Mesenchymal stem cell (in vitro differentiated cells and primary cell): ENCODE results near the gene MRPS21.

ENCODE experiments used
- DNase-seq: peaks from one replicate; pipeline ENCODE4 v3.0.0-alpha.2; 2013
- H2AFZ ChIP-seq: one replicate; pipeline ENCODE4 v1.6.1; 2013; ENCODE audit warnings: low read depth, mild to moderate bottlenecking, control low read depth, inconsistent platforms, low read length, moderate library complexity
- H2AK5ac ChIP-seq: 2 replicates; pipeline ENCODE4 v1.6.1; 2013; ENCODE audit warnings: low read length, moderate library complexity, mild to moderate bottlenecking, inconsistent platforms; ENCODE audit not compliant: severe bottlenecking
- H2BK120ac ChIP-seq: one replicate; pipeline ENCODE4 v1.6.1; 2013; ENCODE audit warnings: low read depth, mild to moderate bottlenecking, inconsistent platforms, low read length, moderate library complexity
- H2BK12ac ChIP-seq, 2 experiments: one replicate each; pipeline ENCODE4 v1.6.1; 2013; ENCODE audit warnings: inconsistent platforms in 2 of 2, low read length in 2 of 2, mild to moderate bottlenecking in 2 of 2, moderate library complexity in 2 of 2, control low read depth in 1 of 2
- H2BK15ac ChIP-seq: one replicate; pipeline ENCODE4 v1.6.1; 2013; ENCODE audit warnings: mild to moderate bottlenecking, low read depth, inconsistent platforms; ENCODE audit not compliant: poor library complexity, severe bottlenecking
- H2BK5ac ChIP-seq: 2 replicates; pipeline ENCODE4 v1.6.1; 2013; ENCODE audit warnings: low read depth, mild to moderate bottlenecking, low read length, control low read depth, inconsistent platforms; ENCODE audit not compliant: poor library complexity, severe bottlenecking
- H3K14ac ChIP-seq, 2 experiments: one replicate each; pipeline ENCODE4 v1.6.1; 2013; ENCODE audit warnings: inconsistent platforms in 2 of 2, low read length in 2 of 2, control low read depth in 1 of 2, mild to moderate bottlenecking in 1 of 2, moderate library complexity in 1 of 2
- H3K18ac ChIP-seq, 2 experiments: one replicate each; pipeline ENCODE4 v1.6.1; 2013; ENCODE audit warnings: inconsistent platforms in 2 of 2, low read length in 2 of 2, control low read depth in 1 of 2, low read depth in 1 of 2, mild to moderate bottlenecking in 1 of 2
- H3K23ac ChIP-seq, 2 experiments: one replicate each; pipeline ENCODE4 v1.6.1; 2013; ENCODE audit warnings: inconsistent platforms in 2 of 2, low read length in 2 of 2, mild to moderate bottlenecking in 2 of 2, moderate library complexity in 2 of 2, control low read depth in 1 of 2
- H3K27ac ChIP-seq: 2 replicates; pipeline ENCODE4 v1.5.1; 2013; ENCODE audit warnings: mild to moderate bottlenecking, moderate library complexity, low read length, control low read depth, inconsistent platforms; ENCODE audit not compliant: poor library complexity, severe bottlenecking
- H3K27me3 ChIP-seq, 2 experiments: 2 replicates each; pipeline versions ENCODE4 v1.6.1 to v1.7.0; 2013; ENCODE audit warnings: low read length in 2 of 2, mild to moderate bottlenecking in 2 of 2, moderate library complexity in 2 of 2, control low read depth in 1 of 2, inconsistent platforms in 1 of 2; ENCODE audit not compliant: control insufficient read depth in 1 of 2, insufficient read depth in 1 of 2
- H3K36me3 ChIP-seq, 2 experiments: 2 replicates each; pipeline versions ENCODE4 v1.6.1 to v1.7.0; 2013; ENCODE audit warnings: low read length in 2 of 2, control low read depth in 1 of 2, inconsistent platforms in 1 of 2, low read depth in 1 of 2, mild to moderate bottlenecking in 1 of 2; ENCODE audit not compliant: insufficient read depth in 2 of 2, control insufficient read depth in 1 of 2
- H3K4ac ChIP-seq, 2 experiments: one replicate each; pipeline ENCODE4 v1.6.1; 2013; ENCODE audit warnings: inconsistent platforms in 2 of 2, low read length in 2 of 2, mild to moderate bottlenecking in 2 of 2, moderate library complexity in 2 of 2, control low read depth in 1 of 2, low read depth in 1 of 2
- H3K4me1 ChIP-seq: 2 replicates; pipeline ENCODE4 v1.6.1; 2013; ENCODE audit warnings: low read depth, low read length, control low read depth; ENCODE audit not compliant: control insufficient read depth, insufficient read depth
- H3K4me2 ChIP-seq: 2 replicates; pipeline ENCODE4 v1.6.1; 2013; ENCODE audit warnings: low read length, mild to moderate bottlenecking, inconsistent platforms; ENCODE audit not compliant: poor library complexity, severe bottlenecking
- H3K4me3 ChIP-seq, 2 experiments: 2 replicates each; pipeline versions ENCODE4 v1.5.1 to v1.7.0; 2013; ENCODE audit warnings: low read length in 2 of 2, mild to moderate bottlenecking in 2 of 2, control low read depth in 1 of 2, low read depth in 1 of 2; ENCODE audit not compliant: insufficient read depth in 1 of 2
- H3K79me1 ChIP-seq: replicated peaks from 2 replicates; pipeline ENCODE4 v1.6.1; 2013; ENCODE audit warnings: mild to moderate bottlenecking, control low read depth, low read length, inconsistent platforms; ENCODE audit not compliant: poor library complexity, severe bottlenecking
- H3K9ac ChIP-seq: 2 replicates; pipeline ENCODE4 v1.7.0; 2013; ENCODE audit warnings: mild to moderate bottlenecking, low read length, moderate library complexity
- H3K9me3 ChIP-seq: 2 replicates; pipeline ENCODE4 v1.7.0; 2013; ENCODE audit warnings: mild to moderate bottlenecking, low read length; ENCODE audit not compliant: control insufficient read depth
- H4K8ac ChIP-seq: one replicate; pipeline ENCODE4 v1.6.1; 2013; ENCODE audit warnings: inconsistent platforms, mild to moderate bottlenecking, low read length, moderate library complexity
- H4K91ac ChIP-seq: one replicate; pipeline ENCODE4 v1.6.1; 2013; ENCODE audit warnings: mild to moderate bottlenecking, low read length, inconsistent platforms
- WGBS: methylation state at CpG from one replicate; pipeline ENCODE4 v1.1.7; 2013; ENCODE audit warnings: mixed read lengths; 5-methylcytosine and 5-hydroxymethylcytosine counted together

MRPS21 gene

GRCh38 chr1:150320667-150320978 is 27.0 kb downstream of the MRPS21 start:
- H3K4me3 ChIP-seq, result peak overlapping the region in 1 of 2 experiments; percentile 97
- no peak overlapping the region for H3K14ac ChIP-seq
- no peak overlapping the region for H2BK120ac ChIP-seq
- H3K9me3 ChIP-seq, result no peaks in the 10 kb centered on the region
- no peak overlapping the region for H3K27ac ChIP-seq
- H2AK5ac ChIP-seq, result no peak overlapping the region
- H3K9ac ChIP-seq, result peak overlapping the region; percentile 91
- H3K4ac ChIP-seq, result peak overlapping the region in 1 of 2 experiments; percentile 75
- H2BK12ac ChIP-seq, result no peak overlapping the region
- no peaks in the 10 kb centered on the region for H3K27me3 ChIP-seq
- no peak overlapping the region for H2BK15ac ChIP-seq
- H4K91ac ChIP-seq, result no peak overlapping the region
- no peak overlapping the region for H3K23ac ChIP-seq
- whole genome bisulfite sequencing, result 95% methylated on average over 8 of the region's 8 CpGs
- H4K8ac ChIP-seq, result peak overlapping the region; percentile 88
- H2BK5ac ChIP-seq, result no peak overlapping the region
- H3K18ac ChIP-seq, result no peak overlapping the region
- no peak overlapping the region for H3K4me2 ChIP-seq
- peaks cover 5% of the 10 kb centered on the region for H3K79me1 ChIP-seq
- no peak for DNase-seq
- peaks cover 4 to 9% of the 10 kb centered on the region in 2 experiments for H3K36me3 ChIP-seq
- no peak overlapping the region for H2AFZ ChIP-seq
- peaks cover 2% of the 10 kb centered on the region for H3K4me1 ChIP-seq

DNA sequence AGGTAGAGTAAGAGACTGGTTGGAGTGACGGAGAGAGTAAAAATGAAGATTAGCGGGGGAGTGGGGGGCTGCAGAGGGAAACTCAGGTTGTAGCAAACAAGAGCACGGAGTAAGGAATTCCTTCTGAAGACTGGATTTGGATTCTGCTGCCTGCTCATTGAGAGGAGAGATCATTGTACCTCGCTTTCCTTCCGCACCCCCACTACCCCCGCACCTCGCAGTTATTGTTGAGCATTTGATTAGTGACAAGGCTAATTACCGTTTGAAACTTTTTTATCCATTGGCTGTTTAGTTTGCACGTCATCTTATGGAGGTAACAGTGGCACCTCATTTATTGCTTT is 28.1 kb downstream of the MRPS21 start:
- peak overlapping the region; percentile 96 for H4K8ac ChIP-seq
- peaks cover 2% of the 10 kb centered on the region for H3K4me1 ChIP-seq
- WGBS, result 10% methylated on average over 7 of the region's 9 CpGs
- H3K23ac ChIP-seq, result no peak overlapping the region
- no peak overlapping the region for H2AK5ac ChIP-seq
- H2BK120ac ChIP-seq, result no peak overlapping the region
- peaks cover 10% of the 10 kb centered on the region for H3K79me1 ChIP-seq
- no peaks in the 10 kb centered on the region for H3K9me3 ChIP-seq
- H2BK15ac ChIP-seq, result no peak overlapping the region
- H4K91ac ChIP-seq, result no peak overlapping the region
- peak overlapping the region in 1 of 2 experiments; percentile 30 for H3K18ac ChIP-seq
- peak overlapping the region; percentile 91 for H3K9ac ChIP-seq
- no peak overlapping the region for H2AFZ ChIP-seq
- H2BK12ac ChIP-seq, result no peak overlapping the region
- H3K4me3 ChIP-seq, result peak overlapping the region; percentile 96 to 97
- H3K27ac ChIP-seq, result peak overlapping the region; percentile 50
- no peaks in the 10 kb centered on the region for H3K27me3 ChIP-seq
- H3K14ac ChIP-seq, result no peak overlapping the region
- H3K36me3 ChIP-seq, result peaks cover 5 to 21% of the 10 kb centered on the region in 2 experiments
- peak overlapping the region; percentile 93 for H3K4me2 ChIP-seq
- peak overlapping the region in 1 of 2 experiments; percentile 50 for H3K4ac ChIP-seq
- H2BK5ac ChIP-seq, result no peak overlapping the region
- DNase-seq, result no peak

DNA sequence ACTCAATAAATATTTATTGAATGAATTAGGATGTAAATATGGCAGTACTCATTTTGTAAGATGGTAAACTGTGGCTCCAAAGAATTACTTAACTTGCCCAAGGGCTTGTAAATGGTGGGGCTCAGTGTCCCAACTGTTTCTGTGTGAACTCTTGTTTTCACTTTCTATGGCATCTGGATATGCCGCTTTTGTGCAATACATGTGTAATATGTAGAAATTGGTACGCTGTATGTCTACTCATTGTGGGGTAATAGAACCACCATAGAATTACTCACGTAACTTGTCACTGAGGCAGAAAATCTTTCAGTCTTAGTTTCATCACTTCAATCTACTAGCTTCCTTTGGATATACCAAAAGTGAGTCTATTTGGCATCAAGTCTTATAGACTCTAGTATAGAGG is 28.6 kb downstream of the MRPS21 start:
- Histone ChIP-seq H3K4me2 (peak overlapping the region; percentile 49), H2BK12ac (no peak overlapping the region), H2AFZ (no peak overlapping the region), H3K9me3 (no peaks in the 10 kb centered on the region), H3K27me3 (no peaks in the 10 kb centered on the region), H3K27ac (no peak overlapping the region), H3K9ac (peak overlapping the region; percentile 91), H2BK5ac (no peak overlapping the region), H3K4ac (no peak overlapping the region), H3K4me1 (peaks cover 2% of the 10 kb centered on the region), H4K91ac (no peak overlapping the region), H3K14ac (no peak overlapping the region), H3K4me3 (peak overlapping the region in 1 of 2 experiments; percentile 97), H3K18ac (no peak overlapping the region), H3K23ac (no peak overlapping the region), H2BK15ac (no peak overlapping the region), H3K79me1 (peaks cover 10% of the 10 kb centered on the region), H2BK120ac (no peak overlapping the region), H3K36me3 (peaks cover 9 to 26% of the 10 kb centered on the region in 2 experiments), H2AK5ac (no peak overlapping the region), H4K8ac (no peak overlapping the region)
- WGBS, result no CpG with 5 or more reads among the region's 3 CpGs
- DNase-seq, result peak; percentile 81

DNA sequence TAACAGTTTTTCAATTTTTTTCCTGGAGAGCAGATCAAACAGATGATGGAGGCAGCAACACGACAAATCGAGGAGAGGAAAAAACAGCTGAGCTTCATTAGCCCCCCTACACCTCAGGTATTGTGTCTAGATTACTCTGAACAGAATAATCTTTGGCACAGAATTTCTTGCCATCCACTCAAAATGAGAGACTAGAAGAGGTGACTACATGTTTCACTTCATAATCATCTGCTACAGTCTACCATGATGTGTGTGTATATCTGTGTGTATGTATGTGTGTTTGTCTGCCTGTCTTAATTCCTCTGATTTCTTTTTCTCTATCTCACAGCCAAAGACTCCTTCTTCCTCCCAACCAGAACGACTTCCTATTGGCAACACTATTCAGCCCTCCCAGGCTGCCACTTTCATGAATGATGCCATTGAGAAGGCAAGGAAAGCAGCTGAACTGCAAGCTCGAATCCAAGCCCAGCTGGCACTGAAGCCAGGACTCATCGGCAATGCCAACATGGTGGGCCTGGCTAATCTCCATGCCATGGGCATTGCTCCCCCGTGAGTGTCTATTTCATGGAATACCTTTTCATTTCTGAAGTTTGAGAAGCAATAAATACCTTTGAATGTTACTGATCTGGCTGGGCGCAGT is 39.1 kb downstream of the MRPS21 start:
- Histone ChIP-seq H3K4me2 (no peak overlapping the region), H3K4me3 (no peak overlapping the region), H3K4ac (no peak overlapping the region), H2AFZ (no peak overlapping the region), H4K8ac (no peak overlapping the region), H3K23ac (no peak overlapping the region), H3K9me3 (no peaks in the 10 kb centered on the region), H3K36me3 (peaks cover 69 to 84% of the 10 kb centered on the region in 2 experiments), H3K4me1 (no peaks in the 10 kb centered on the region), H3K27me3 (no peaks in the 10 kb centered on the region), H2BK15ac (no peak overlapping the region), H3K27ac (no peak overlapping the region), H2BK5ac (no peak overlapping the region), H2BK120ac (no peak overlapping the region), H2AK5ac (no peak overlapping the region), H3K79me1 (peaks cover 30% of the 10 kb centered on the region), H3K14ac (no peak overlapping the region), H2BK12ac (no peak overlapping the region), H3K18ac (no peak overlapping the region), H3K9ac (no peak overlapping the region), H4K91ac (no peak overlapping the region)
- DNase-seq, result no peak
- whole genome bisulfite sequencing, result over 99% methylated on average over 7 of the region's 7 CpGs
